ENCODE data around the gene ROR1. TPM values are rescaled to one million over a fixed set of nuclear protein-coding genes. Genes with fewer than 3 reads are reported as not detected.
A peak's percentile ranks its signal among the peaks of the same experiment; 100 is the strongest.

ROR1 gene
- total RNA-seq, 4 donors from 2014 or later = 8.8 to 30.4 (median 14.1) TPM

GRCh38 chr1:64061430-64062104, 287.8 kb downstream of the ROR1 start:
- no peak for TF ChIP-seq CTCF (IDR thresholded peaks at IDR 0.05)
- DNase-seq (ENCODE audit: low spot score) (no peak), ATAC-seq (ENCODE audit: low FRiP score) (no peak)

GRCh38 chr1:64062529-64062928, 288.7 kb downstream of the ROR1 start:
- DNase-seq (ENCODE audit: low spot score) (no peak), ATAC-seq (ENCODE audit: low FRiP score) (no peak)
- TF ChIP-seq CTCF (IDR thresholded peaks at IDR 0.05) = no peak

GRCh38 chr1:64062941-64063581, 289.2 kb downstream of the ROR1 start:
- DNase-seq (ENCODE audit: low spot score) (no peak), ATAC-seq (ENCODE audit: low FRiP score) (no peak)
- no peak for TF ChIP-seq CTCF (IDR thresholded peaks at IDR 0.05)

DNA sequence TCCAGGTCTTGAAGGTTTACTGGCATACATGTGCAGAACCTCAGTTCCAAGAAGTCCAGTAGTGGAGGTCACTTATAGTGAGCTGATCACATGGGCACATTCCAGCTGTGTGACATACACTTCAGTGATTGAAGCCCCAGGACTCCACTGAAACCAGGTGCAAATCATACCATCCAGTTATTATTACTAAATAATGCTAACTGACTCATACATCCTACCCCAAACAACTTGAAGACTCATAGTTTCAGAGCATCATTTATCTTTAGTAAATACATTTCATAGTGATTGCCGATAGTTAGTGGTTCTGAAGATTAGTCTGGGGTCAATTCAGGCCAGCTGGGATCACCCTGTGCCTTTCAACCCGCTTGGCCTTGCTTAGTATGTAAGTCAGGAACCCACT, 291.8 kb downstream of the ROR1 start:
- DNase-seq (ENCODE audit: low spot score) = no peak
- no peak for TF ChIP-seq CTCF (IDR thresholded peaks at IDR 0.05)
- ATAC-seq (ENCODE audit: low FRiP score) = peak; percentile 15

- TF ChIP-seq CTCF (IDR thresholded peaks at IDR 0.05) = no peak
- ATAC-seq (ENCODE audit: low FRiP score) = no peak
- no peak for DNase-seq (ENCODE audit: low spot score)
These were observed 298.4 kb downstream of the ROR1 start for GRCh38 chr1:64072089-64072793.

GRCh38 chr1:64073705-64074104, 299.9 kb downstream of the ROR1 start:
- no peak for DNase-seq (ENCODE audit: low spot score)
- ATAC-seq (ENCODE audit: low FRiP score) = no peak
- no peak for TF ChIP-seq CTCF (IDR thresholded peaks at IDR 0.05)

Data from omental fat pad (tissue), 4 donors.